Measurements from ENCODE around the gene KAZALD1.
A peak's percentile ranks its signal among the peaks of the same experiment; 100 is the strongest.

Gene KAZALD1, protein sequence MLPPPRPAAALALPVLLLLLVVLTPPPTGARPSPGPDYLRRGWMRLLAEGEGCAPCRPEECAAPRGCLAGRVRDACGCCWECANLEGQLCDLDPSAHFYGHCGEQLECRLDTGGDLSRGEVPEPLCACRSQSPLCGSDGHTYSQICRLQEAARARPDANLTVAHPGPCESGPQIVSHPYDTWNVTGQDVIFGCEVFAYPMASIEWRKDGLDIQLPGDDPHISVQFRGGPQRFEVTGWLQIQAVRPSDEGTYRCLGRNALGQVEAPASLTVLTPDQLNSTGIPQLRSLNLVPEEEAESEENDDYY

DNA sequence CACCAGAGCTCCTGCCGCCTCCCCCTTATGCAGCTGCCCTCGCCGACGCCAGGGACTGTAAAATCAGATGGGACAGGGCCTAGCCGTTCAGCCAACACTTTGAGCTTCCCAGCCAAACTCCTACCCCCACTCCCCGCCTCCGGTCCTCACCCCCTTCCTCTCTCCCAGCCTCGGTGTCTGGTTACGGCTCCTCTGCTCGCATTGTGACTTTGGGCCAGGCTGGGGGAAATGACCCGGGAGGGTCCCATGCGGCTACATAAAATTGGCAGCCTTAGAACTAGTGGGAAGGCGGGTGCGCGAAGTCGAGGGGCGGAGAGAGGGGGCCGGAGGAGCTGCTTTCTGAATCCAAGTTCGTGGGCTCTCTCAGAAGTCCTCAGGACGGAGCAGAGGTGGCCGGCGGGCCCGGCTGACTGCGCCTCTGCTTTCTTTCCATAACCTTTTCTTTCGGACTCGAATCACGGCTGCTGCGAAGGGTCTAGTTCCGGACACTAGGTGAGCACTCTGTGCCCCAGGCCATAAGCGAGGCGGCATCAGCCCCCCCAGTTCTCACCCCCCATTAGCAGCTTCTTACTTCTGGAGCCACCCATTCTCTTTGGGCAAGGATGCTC lies at the start of gene KAZALD1:
KAZALD1 (plus strand) TSS at position 366 of the 608 bp plus-strand sequence. CDS start 604 bp downstream, outside the sequence.
- peak; percentile 56 for DNase-seq

DNA sequence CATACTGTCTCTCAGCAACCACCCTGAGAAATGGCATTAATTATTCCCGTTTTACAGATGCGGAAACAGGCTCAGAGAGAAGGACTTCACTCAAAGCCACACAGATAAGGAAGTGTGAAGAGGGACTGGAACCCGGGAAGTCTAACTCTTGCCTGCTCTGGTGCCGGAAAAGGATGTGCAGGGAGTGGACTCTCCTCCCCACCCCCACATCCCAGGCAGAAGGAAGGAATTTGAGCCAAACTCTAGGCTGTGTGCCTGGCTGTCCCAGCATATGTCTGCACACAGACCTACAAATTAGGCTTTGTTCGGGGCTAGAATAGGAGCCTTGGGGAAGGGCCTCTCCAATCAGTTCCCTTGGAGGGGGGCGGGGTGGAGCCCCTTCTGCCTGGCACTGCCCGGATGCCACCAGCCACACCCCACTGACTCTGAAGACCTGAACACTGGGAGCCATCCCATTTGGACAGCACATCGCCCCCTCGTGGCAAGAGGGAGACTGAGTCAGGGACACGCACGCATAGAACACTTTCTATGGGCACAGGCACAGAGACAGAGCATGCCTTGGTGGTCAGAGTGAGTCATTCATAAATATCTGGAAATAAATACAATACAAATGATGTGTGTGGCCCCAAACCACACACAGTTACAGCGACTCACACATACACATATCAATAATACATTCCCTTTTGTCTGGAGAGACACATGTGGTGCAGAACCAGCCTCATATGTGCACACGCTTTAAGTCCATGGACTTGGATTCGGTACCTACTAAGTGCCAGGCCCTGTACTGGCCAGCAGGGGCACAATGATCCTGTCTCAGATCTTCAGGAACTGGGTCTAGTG lies 49.0 kb upstream of the KAZALD1 start:
- peak; percentile 84 for DNase-seq

DNA sequence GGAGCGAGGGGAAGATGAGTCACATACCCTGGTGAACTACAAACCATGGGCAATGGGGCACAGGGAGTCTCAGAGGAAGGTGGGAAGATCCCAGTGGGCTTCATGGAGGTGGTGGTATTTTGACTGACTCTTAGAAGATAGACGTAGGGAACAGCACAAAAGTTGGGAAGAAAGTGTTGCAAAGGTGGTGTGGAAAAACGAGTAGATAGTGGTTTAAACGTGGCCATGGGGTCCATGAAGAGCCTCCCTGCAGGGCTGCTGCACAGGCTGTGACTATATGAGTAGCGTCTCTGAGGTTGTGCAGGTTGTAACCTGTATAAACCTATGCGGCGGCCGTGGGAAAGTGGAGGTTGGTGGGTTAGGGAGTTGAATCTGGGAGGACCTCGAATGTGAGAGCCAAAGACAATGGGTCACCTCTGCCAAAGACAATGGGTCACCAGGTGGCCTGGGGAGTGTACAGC lies 48.4 kb upstream of the KAZALD1 start:
- no peak for DNase-seq

DNA sequence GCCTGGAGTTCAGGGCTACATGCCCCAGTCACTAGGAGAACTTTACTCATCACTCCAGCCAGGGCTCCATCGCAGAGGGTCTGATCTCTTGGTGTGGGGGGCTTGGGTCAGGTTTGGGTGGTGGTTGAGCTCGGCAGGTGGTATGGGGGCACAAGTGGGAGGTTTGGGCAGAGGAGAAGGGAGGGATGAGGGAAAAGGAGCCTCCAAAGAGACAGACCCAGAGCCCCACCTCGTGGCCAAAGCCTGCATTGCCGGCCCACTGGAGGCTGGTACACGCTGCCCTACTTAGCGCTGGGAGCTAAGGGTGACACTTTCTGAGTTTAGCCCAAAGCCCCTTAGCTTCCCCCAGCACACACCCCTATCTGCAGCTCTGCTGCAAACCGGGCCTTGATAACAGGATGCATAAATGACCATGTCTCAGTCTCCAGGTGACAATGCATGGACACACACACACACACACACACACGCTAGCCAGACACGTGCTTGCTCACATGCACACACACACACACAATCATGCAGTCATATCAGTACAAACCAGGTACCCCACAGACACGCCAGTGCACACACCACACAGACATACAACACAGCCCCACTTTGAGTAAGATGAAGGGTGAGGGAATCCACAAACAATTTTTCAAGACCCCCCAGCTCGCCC lies 47.4 kb upstream of the KAZALD1 start:
- DNase-seq: peak; percentile 48

DNA sequence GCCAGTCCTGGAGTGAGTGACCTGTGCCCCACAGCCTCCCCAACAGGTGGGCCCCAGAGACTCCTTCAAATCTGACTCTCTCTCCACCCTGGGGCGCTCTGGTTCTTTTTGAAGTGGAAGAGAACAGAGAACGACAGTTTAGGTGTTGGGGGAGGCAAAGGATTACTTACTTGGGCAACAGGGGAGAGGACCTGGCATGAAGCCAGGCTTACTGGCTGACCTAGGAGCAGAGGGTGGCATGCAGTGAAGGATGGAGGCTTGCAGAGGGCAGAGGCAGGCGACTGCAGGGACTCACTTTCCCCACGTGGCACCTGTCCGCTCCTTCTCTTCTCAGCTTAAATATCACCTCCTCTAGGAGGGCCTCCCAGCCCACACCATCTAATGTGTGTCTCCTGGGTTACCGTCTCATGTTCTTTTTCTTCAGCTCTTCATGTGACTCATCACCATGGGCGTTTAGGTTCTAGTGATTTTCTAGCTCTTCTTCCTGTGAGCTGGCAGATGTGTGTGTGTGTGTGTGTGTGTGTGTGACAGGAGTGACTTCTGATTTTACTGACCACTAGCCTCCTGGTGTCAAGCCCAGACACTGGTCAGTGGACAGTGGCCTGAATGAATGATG lies 46.7 kb upstream of the KAZALD1 start:
- peak; percentile 26 for DNase-seq

DNA sequence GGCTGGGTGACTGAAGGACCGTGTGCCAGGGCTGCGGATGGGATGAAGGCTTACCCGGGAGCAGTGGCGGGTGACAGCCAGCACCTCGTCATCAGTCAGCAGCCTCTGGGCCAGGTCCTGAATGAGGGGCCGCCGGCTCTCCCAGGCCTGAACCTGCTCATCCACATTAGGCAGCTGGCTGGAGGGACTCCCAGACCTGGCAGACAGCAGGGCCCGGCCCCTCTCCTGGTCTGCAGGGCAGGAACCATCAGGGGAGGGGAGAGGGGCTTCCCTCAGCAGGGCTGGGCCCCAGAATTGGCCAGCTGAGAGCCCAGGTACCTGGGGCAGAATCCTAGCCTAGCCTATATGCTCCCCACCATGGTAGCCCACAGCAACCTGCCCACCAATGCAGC lies 46.2 kb upstream of the KAZALD1 start:
- DNase-seq: no peak

DNA sequence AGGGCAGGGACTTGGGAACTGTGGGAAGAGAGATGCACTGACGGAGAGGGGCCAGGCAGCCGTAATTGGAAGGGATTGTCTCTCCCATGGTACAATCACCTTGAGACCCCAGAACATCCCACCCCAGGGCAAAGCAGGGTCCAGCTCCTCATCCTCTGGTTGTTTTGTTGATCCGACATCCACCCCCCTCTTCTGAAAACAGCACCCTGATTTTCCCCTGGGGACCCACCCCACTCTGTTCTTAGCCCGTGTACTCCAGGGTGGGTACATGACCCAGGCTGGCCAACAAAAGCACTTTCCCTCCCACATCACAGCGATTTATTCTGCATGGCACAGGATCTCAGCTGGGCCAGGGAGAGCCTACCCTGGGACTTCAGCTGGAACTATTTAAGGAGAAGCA lies 45.0 kb upstream of the KAZALD1 start:
- DNase-seq: no peak

DNA sequence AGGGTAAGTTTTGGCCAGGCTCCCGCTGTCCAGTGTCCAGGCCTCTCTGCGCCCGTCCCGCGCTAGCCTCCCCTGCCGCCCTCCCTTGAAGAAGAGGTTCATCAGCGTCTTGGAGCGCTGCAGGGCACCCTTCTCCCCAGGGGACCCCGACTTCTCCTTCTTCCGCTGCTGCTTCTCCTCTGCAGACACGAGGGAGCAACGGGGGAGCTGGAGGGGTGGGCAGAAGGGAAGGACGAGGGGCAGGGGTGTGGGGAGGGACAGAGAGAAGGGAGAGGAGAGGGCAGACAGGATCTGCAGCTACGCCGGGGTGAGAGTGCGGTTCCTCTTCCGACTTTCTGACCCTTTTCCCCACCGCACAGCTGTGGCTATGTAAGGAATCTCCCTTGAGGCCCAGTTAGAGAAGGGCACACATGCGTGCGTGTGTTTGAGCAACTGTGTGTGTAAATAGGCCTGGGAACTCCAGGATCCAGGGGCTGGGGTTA lies 43.6 kb upstream of the KAZALD1 start:
- no peak for DNase-seq

DNA sequence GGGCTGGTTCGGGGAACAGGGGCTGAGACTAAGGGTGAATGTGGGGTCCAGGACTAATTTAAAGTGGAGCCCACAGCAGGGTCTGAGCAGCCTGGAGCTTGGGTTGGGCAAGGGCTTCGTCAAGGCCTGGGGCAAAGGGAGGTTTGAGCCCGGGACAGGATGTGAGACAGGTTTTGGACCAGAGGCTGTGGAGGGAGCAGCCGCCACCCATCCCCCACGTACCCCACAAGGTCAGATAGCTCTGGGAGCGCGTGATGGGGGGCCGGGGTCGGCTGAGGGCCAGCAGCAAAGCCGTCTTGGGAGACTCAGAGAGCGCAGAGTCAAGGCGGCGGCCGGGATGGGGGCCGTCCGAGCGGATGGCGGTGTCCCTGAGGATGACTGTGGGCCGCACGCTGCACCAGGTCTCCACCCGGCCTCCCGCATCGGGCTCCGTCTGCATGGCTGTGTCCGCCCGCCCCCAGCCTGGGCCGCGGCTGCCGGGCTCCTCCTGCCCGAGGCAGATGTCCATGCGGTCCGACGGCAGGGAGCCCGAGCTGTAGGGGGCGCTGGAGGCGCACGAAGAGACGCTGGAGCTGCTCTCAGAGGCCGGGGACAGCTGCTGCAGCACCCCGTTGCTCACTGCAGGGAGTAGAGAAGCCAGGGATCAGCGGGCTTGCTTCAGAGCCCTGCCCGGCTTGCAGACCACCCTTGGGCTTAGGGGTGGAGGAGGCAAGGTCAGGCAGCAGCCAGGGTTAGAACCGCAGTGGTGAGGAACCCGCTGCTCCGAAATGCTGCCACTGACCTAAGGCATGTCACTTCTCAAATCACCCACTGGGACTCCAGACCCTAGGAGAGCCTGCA lies 43.0 kb upstream of the KAZALD1 start:
- peak; percentile 84 for DNase-seq

DNA sequence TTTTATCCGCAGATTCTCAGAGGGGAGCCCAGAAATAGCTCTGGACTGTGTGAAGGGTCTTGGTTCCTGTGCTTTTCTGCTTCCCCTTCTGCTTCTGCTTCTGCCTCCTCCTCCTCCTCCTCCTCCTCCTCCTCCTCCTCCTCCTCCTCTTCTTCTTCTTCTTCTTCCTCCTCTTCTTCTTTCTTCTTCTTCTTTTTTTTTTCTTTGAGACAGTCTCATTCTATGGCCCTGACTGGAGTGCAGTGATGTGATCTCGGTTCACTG lies 42.4 kb upstream of the KAZALD1 start:
- no peak for DNase-seq

DNA sequence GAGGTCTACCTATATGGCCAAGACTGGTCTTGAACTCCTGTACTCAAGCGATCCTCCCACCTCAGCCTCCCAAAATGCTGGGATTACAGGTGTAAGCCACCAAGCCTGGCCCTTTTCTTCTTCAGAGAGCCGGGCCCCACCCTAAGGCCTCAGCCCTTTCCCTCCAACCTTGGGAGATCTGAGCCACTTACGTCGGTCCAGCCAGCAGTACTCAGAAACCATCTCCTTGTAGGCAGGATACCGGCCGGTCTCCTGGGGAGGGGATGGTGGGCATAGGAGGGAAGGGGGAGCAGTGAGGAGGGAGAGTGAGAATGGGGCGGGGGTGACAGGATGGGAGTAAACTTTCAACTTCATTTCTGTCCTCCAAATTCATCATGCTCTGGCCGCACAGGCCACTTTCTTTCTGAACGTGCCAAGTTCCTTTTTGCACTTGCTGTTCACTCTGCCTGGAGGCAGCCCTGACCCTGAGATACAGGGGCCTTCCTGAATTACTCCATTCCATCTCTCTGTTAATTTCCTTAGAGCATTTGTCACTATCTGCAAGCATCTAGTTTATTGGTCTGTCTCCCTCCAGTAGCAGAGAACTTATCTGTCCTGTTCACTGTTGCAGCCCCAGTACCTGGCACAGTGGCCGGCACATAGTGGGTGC lies 41.2 kb upstream of the KAZALD1 start:
- DNase-seq: no peak

DNA sequence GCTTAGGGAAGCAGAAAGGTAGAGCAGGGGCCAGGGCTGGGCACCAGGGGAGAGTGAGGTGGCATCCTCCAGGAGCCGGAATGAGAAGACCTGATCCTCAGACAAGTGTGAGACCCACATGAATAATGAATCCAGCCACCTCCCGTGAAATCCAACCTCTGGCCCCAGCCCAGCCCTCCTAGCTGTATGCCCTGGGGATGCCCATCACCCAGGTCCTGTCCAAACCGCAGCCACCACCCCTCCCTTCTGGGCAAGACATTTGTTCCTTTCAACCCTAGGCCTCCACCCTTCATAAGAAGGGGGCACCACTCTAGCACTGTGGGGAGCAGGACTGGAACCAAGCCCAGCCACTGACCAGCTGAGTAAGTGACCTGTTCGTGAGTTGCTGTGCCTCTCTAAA lies 40.5 kb upstream of the KAZALD1 start:
- DNase-seq: no peak

DNA sequence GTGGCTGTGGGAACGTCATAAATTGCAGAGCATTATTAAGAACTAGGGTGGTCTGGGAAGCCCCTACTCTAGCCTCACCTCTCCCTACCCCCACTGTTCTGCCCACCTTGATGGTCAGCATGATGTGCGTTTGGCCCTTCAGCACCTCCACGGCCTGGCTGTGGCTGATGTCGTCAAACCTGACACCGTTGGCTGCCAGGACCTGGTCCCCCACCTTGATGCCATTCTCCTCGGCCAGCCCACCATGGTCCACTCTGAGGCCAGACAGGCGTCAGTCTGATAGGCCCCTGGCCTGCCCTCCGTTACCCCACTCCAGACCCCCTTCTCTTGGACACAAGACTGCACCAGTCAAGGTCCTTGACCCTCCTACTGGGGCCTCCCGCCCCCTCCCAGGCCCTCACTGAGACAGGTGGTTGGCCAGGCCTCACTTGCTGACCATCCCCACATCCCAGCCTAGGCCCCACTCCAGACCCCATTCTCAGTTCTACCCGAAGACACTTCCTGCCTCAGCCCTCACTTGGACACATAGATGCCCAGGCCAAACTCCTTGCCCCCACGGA lies 40.0 kb upstream of the KAZALD1 start:
- DNase-seq: no peak

DNA sequence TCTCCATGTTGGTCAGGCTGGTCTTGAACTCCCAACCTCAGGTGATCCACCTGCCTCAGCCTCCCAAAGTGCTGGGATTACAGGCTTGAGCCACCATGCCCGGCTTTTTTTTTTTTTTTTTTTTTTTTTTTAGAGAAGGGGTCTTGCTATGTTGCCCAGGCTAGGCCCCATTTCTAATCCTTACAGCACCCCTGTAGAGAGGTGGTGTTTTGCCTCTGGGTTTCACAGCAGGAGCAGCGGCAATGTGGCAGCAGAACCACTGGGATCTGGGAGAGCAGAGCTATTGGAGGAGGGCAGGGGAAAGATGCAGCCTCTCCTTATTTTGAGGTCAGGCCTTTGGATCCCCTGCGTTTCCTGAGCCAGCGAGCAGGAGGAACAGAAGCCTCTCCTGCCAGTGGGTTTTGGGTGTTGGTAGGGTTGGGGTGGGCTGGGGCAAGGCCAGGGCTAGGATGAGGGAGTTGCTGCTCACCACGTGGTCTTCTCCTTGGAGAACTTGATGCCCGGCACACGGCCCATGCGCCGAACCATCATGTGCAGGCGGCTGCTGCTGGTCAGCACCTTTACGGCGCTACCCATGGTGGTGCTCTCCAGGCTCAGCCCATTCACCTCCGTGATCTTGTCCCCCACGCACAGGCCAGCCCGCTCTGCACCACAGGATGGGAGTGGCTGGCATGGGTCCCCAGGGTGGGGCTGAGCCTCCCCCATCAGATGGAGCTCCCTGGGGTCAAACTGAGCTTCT lies 38.7 kb upstream of the KAZALD1 start:
- no peak for DNase-seq

DNA sequence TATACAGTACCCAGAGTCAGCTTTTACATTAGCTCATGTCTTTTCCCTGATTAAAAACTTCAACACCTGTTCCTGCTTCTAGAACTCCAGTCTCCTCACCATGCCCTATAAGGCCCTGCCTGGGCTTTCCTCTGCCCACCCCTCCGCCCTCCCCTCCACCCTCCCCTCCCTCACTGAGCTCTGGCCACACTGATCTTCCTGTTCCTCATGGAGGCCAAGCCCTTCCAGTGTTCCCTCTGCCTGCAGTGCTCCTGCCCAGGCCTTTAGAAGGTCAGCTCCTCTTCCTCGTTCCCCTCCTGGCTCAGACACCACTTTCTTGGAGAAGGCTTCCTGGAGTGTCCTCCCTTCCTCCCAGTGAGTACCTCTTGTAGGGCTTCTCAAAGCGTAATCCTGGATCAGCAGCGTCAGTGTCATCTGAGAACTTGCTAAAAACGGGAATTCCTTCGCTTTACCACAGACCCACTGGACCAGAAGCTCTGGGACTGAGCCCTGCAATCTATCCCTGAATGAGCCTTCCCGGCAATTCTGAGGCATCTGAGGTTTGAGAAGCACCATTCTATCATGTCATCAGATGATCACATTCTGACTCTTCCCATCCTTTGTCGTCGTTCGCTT lies 34.6 kb upstream of the KAZALD1 start:
- no peak for DNase-seq

DNA sequence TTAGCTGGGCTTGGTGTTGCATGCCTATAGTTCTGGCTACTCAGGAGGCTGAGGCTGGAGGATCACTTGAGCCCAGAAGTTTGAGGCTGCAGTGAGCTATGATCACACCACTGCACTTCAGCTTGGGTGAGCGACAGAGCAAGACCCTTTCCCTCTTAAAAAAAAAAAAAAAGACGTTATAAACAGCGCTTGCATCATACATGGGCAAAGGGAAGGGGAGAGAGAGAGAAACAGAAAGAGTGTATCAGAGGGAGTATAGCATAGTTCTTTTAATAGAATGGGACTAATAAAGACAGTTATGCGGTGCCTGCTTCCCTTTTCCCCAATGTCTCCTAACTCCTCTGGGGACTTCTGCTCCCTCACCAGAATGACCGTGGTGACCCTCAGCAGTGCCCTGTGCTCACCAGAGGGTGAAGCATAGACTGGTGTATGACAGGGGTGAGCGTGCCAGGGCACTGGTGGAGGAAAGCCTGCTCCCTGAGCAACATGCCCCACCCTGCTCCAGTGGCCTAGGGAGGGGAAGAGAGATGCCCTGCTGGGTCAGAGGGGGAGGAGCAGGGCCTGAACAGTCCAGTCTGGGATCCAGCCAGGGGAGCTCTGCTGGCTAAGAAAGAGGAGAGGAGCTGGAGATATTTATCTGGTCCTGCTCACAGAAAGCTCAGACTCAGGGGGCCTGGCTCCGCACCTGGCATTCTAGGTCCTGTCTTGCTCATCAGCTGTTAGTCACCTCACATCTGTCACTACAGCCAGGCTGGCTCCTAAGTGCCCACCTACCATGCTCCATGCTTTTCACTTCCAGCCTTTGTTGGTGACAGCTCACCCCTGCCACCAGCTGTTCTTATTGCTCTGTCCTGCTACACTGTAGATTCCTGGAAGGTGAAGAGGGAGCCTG lies 33.1 kb upstream of the KAZALD1 start:
- peak; percentile 71 for DNase-seq

DNA sequence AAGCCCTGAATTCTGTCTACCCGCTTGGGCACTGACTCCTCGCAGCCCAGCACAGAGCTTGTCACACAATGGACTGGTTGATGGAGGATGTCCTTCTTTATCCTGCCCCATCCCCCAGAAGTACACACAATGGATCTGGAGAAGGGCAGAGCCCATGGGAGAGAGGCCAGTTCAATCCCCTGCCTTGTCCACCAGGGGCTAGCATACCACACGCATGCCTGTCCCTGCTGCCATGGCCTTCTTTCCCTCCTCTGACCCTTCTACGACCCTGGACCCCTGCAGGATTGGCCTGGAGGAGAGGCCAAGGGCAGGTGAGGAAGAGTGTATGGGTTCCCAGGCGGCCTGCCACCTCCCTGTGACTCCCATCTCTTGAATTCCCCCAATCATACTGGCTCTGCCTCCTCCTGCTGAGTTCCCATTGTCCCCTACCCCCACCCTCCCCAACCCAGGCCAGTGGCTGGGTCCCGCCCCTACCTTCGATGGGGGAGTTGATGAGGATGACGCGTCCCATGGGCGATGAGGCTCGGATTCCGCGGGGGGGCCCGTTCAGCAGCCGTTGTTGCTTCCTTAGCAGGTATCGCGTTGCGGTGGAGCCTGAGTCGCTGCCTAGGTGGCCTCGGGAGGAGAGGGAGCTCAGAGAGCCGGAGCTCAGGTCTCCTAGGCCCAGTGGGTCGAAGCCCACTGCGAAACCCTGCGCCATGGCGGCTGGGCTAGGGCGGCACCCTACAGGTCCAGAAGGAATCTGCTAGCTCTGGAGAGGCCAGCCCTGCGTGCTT lies 32.1 kb upstream of the KAZALD1 start:
- peak; percentile 20 for DNase-seq
